GM23338 (cell line): Measurements from ENCODE around the gene TREM2. TPM values are rescaled to one million over a fixed set of nuclear protein-coding genes. Genes with fewer than 3 reads are reported as not detected.
A peak's percentile ranks its signal among the peaks of the same experiment; 100 is the strongest.

Source experiments
- ATAC-seq: fragments of 200-7000 bp; cut with Tn5 transposase; 3 replicates; pipeline ENCODE4 v1.9.1; 2020
- DNase-seq: peaks from one replicate; pipeline ENCODE4 v3.0.0-alpha.2; 2015; ENCODE audit warnings: low spot score
- H2AFZ ChIP-seq: fragments of 200-600 bp; sonication (generic); 2 replicates; pipeline ENCODE4 v1.8.0; 2016; ENCODE audit warnings: antibody characterized with exemption, mild to moderate bottlenecking, moderate library complexity
- H3F3A ChIP-seq: fragments of 200-600 bp; sonication (generic); replicated peaks from 2 replicates; pipeline ENCODE4 v1.8.0; 2017; ENCODE audit warnings: antibody characterized with exemption, mixed run types, low read depth
- H3K27ac ChIP-seq: fragments of 200-600 bp; sonication (generic); 2 replicates; pipeline ENCODE4 v1.6.1; 2016; ENCODE audit warnings: low read depth
- H3K27me3 ChIP-seq: fragments of 200-600 bp; sonication (generic); 2 replicates; pipeline ENCODE4 v1.8.0; 2016; ENCODE audit warnings: mild to moderate bottlenecking, mixed run types, moderate library complexity; ENCODE audit not compliant: insufficient read depth
- H3K36me3 ChIP-seq: fragments of 200-600 bp; sonication (generic); 2 replicates; pipeline ENCODE4 v1.8.0; 2016; ENCODE audit warnings: mild to moderate bottlenecking; ENCODE audit not compliant: insufficient read depth
- H3K4me1 ChIP-seq: fragments of 200-600 bp; sonication (generic); 2 replicates; pipeline ENCODE4 v1.8.0; 2016; ENCODE audit warnings: mild to moderate bottlenecking, moderate library complexity; ENCODE audit not compliant: insufficient read depth
- H3K4me2 ChIP-seq: fragments of 200-600 bp; sonication (generic); 2 replicates; pipeline ENCODE4 v1.7.1; 2017; ENCODE audit warnings: mixed run types
- H3K4me3 ChIP-seq: fragments of 200-600 bp; sonication (generic); 2 replicates; pipeline ENCODE4 v1.6.1; 2016; ENCODE audit warnings: mixed run types
- H3K79me2 ChIP-seq: fragments of 200-600 bp; sonication (generic); replicated peaks from 2 replicates; pipeline ENCODE4 v1.8.0; 2017; ENCODE audit warnings: mild to moderate bottlenecking; ENCODE audit not compliant: insufficient read depth
- H3K9me2 ChIP-seq: fragments of 200-600 bp; sonication (generic); 2 replicates; pipeline ENCODE4 v1.8.0; 2017; ENCODE audit not compliant: insufficient read depth
- H4K20me1 ChIP-seq: fragments of 200-600 bp; sonication (generic); replicated peaks from 2 replicates; pipeline ENCODE4 v1.8.0; 2017; ENCODE audit warnings: mild to moderate bottlenecking; ENCODE audit not compliant: insufficient read depth
- H3K27ac Mint-ChIP-seq: 2 replicates; pipeline ENCODE4 v1.8.0; 2020; ENCODE audit warnings: inconsistent platforms, mild to moderate bottlenecking, moderate library complexity, mixed read lengths
- H3K27me3 Mint-ChIP-seq: 3 replicates; pipeline ENCODE4 v1.8.0; 2022; ENCODE audit warnings: low read depth, mild to moderate bottlenecking, moderate library complexity, mixed read lengths, inconsistent platforms; ENCODE audit not compliant: insufficient read depth, poor library complexity
- H3K36me3 Mint-ChIP-seq: 3 replicates; pipeline ENCODE4 v1.8.0; 2021; ENCODE audit warnings: low read depth, mild to moderate bottlenecking, inconsistent platforms, moderate library complexity, mixed read lengths
- H3K4me1 Mint-ChIP-seq: 3 replicates; pipeline ENCODE4 v1.8.0; 2020; ENCODE audit warnings: mild to moderate bottlenecking, inconsistent platforms, mixed read lengths
- H3K4me3 Mint-ChIP-seq: 3 replicates; pipeline ENCODE4 v1.8.0; 2021; ENCODE audit warnings: moderate library complexity, mild to moderate bottlenecking, inconsistent platforms, mixed read lengths
- H3K9me3 Mint-ChIP-seq: 3 replicates; pipeline ENCODE4 v1.8.0; 2020; ENCODE audit warnings: moderate library complexity, mild to moderate bottlenecking, inconsistent platforms, mixed read lengths
- CREB1 ChIP-seq: fragments of 250-450 bp; sonication (Bioruptor Pico); IDR thresholded peaks from 2 replicates; pipeline ENCODE4 v1.5.0; 2020; ENCODE audit warnings: low read depth, mild to moderate bottlenecking, moderate library complexity
- EZH2 ChIP-seq: fragments of 200-600 bp; sonication (generic); IDR thresholded peaks from one replicate; pipeline ENCODE4 v1.8.0; 2017; ENCODE audit warnings: antibody characterized with exemption, mild to moderate bottlenecking, low read depth; ENCODE audit not compliant: unreplicated experiment
- EZH2phosphoT487 ChIP-seq: fragments of 200-600 bp; sonication (generic); IDR thresholded peaks from one replicate; pipeline ENCODE4 v1.8.1; 2018; ENCODE audit warnings: antibody characterized with exemption; ENCODE audit not compliant: unreplicated experiment
- JUNB ChIP-seq: IDR thresholded peaks from one replicate; pipeline ENCODE4 v1.6.1; 2016; ENCODE audit warnings: antibody characterized with exemption; ENCODE audit not compliant: unreplicated experiment
- NANOG ChIP-seq: IDR thresholded peaks from 2 replicates; pipeline ENCODE4 v1.6.1; 2016; ENCODE audit warnings: antibody characterized with exemption, borderline replicate concordance
- POLR2AphosphoS5 ChIP-seq: IDR thresholded peaks from 2 replicates; pipeline ENCODE4 v1.6.1; 2016; ENCODE audit warnings: antibody characterized with exemption, low read depth
- STAT1 ChIP-seq: IDR thresholded peaks from one replicate; pipeline ENCODE4 v1.6.1; 2016; ENCODE audit warnings: antibody characterized with exemption; ENCODE audit not compliant: unreplicated experiment
- ZNF114 ChIP-seq: fragments of 250-450 bp; sonication (Bioruptor Pico); IDR thresholded peaks from 2 replicates; pipeline ENCODE4 v1.5.0; 2020; ENCODE audit warnings: mild to moderate bottlenecking, moderate library complexity
- ZNF331 ChIP-seq: fragments of 250-450 bp; sonication (Bioruptor Pico); IDR thresholded peaks from 2 replicates; pipeline ENCODE4 v1.5.0; 2020; ENCODE audit warnings: low read depth, mild to moderate bottlenecking, moderate library complexity
- polyA plus RNA-seq: library from polyadenylated mRNA; unstranded; fragments of >200 nt; fragmentation: Nextera tagmentation; extraction: Ambion mirVana; gene quantifications from 2 replicates; pipeline ENCODE4 v1.2.1, GENCODE V29; 2016
- total RNA-seq: library from RNA; depleted of rRNA; stranded (reverse); fragments of >200 nt; shearing (Covaris generic); gene quantifications from 2 replicates; pipeline ENCODE4 v1.2.3, GENCODE V29; 2014
- TF ChIP-seq, protein P1 (sequence below): IDR thresholded peaks from one replicate; pipeline ENCODE4 v1.6.1; 2018; ENCODE audit warnings: antibody characterized with exemption; ENCODE audit not compliant: unreplicated experiment
- TF ChIP-seq, protein P2 (sequence below): IDR thresholded peaks from 2 replicates; pipeline ENCODE4 v1.6.1; 2016; ENCODE audit warnings: antibody characterized with exemption

The TREM2 gene
- total and polyA plus RNA-seq, 2 experiments from 2014 or later: not detected

DNA sequence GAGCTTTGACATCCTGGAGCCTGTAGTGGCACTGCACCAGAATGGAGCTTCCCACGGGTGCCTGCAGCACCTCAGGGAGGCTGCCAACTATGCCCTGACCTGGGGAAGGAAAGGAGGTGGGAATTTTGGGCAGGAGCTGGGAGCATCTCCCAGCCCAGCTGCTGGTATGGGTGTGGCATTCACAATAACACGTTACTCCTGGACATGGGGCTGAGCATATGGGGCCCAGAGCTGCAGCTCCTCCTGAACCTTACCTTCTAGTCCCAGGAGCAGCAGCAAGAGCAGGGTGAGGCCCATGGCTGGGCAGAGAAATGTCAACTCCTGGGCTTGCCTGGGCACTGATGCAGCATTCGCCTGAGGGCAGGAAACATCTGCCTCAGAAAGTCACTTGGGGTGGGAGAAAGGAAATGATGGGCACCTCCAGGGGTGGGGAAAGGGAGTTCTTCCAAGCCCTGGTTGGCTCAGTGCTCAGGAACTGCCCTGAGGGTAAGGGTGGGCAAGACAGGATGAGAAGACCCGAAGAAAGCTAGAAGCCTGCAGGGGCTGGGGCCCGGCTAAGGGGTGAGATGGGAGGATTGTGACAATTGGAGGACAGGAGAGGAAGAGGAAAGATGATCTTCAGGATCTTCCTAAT lies 8.8 kb downstream of the TREM2 start, which contains the start of gene TREML1:
Gene TREML1, minus strand, starts transcription at position 356 of the 634 bp plus-strand sequence. Its CDS starts 59 bp downstream, at position 297.
- H3K27ac Mint-ChIP-seq: no peak within 1 kb of the TSS

DNA sequence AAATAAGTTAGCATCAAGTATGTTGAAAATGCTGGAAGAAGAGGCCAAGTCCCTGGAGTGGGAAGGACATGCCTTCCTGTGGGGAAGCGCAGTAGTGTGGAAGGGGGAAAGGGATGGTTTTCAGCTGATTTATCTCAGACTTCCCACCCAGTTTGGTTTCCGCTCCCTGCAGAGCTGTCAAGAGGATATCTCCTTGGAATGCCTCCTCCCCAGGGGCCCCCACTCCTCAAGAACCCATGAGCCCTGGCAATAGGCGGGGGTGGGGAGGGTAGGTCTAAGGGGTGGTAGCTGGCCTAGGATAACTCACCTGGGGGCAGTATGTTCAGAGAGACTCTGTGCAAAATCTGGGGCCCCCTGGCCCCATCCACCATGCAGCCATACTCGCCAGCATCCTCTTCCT lies 9.5 kb downstream of the TREM2 start:
- TF ChIP-seq EZH2phosphoT487: no peak
- no peak for TF ChIP-seq ZNF114 (CRISPR knock-in tag)
- TF ChIP-seq, protein P1, sequence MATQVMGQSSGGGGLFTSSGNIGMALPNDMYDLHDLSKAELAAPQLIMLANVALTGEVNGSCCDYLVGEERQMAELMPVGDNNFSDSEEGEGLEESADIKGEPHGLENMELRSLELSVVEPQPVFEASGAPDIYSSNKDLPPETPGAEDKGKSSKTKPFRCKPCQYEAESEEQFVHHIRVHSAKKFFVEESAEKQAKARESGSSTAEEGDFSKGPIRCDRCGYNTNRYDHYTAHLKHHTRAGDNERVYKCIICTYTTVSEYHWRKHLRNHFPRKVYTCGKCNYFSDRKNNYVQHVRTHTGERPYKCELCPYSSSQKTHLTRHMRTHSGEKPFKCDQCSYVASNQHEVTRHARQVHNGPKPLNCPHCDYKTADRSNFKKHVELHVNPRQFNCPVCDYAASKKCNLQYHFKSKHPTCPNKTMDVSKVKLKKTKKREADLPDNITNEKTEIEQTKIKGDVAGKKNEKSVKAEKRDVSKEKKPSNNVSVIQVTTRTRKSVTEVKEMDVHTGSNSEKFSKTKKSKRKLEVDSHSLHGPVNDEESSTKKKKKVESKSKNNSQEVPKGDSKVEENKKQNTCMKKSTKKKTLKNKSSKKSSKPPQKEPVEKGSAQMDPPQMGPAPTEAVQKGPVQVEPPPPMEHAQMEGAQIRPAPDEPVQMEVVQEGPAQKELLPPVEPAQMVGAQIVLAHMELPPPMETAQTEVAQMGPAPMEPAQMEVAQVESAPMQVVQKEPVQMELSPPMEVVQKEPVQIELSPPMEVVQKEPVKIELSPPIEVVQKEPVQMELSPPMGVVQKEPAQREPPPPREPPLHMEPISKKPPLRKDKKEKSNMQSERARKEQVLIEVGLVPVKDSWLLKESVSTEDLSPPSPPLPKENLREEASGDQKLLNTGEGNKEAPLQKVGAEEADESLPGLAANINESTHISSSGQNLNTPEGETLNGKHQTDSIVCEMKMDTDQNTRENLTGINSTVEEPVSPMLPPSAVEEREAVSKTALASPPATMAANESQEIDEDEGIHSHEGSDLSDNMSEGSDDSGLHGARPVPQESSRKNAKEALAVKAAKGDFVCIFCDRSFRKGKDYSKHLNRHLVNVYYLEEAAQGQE: no peak
- no peak for TF ChIP-seq POLR2AphosphoS5
- Mint-ChIP-seq H3K9me3 (no peaks in the 10 kb centered on the region; the same call in 2 of the 3 replicates), H3K27ac (no peak overlapping the region), H3K4me3 (no peak overlapping the region), H3K4me1 (peaks cover 8% of the 10 kb centered on the region), H3K27me3 (peaks cover 10% of the 10 kb centered on the region), H3K36me3 (no peaks in the 10 kb centered on the region; the same call in 2 of the 3 replicates)
- H3K4me1 ChIP-seq: peaks cover 9% of the 10 kb centered on the region
- no peak overlapping the region for H3K27ac ChIP-seq
- 0 out of 2 replicates have a peak, but pooled peaks cover 3% of the 10 kb centered on the region for H3K9me2 ChIP-seq
- H3K4me2 ChIP-seq: no peak overlapping the region
- H4K20me1 ChIP-seq: no peaks in the 10 kb centered on the region
- no peak overlapping the region for H2AFZ ChIP-seq
- H3K4me3 ChIP-seq: no peak overlapping the region
- no peaks in the 10 kb centered on the region for H3K36me3 ChIP-seq
- ATAC-seq (peak; percentile 42; the same call in 2 of the 3 replicates), DNase-seq (peak; percentile 13)
- H3F3A ChIP-seq: no peaks in the 10 kb centered on the region
- H3K79me2 ChIP-seq: no peaks in the 10 kb centered on the region
- no peaks in the 10 kb centered on the region for H3K27me3 ChIP-seq

More for the DNA sequence above, 8.8 kb downstream of the TREM2 start, which contains the start of gene TREML1:
- Histone ChIP-seq H3K27ac (no peak within 1 kb of the TSS), H3K27me3 (no peaks in the 10 kb centered on the region), H3F3A (no peaks in the 10 kb centered on the region), H3K4me1 (peaks cover 9% of the 10 kb centered on the region), H3K9me2 (peaks cover 4% of the 10 kb centered on the region; the same call in 1 of the 2 replicates), H4K20me1 (no peaks in the 10 kb centered on the region), H3K36me3 (no peaks in the 10 kb centered on the region), H3K4me3 (no peak within 1 kb of the TSS), H2AFZ (no peak within 1 kb of the TSS), H3K4me2 (no peak within 1 kb of the TSS), H3K79me2 (no peaks in the 10 kb centered on the region)
- TF ChIP-seq JUNB (no peak), EZH2phosphoT487 (no peak), NANOG (no peak), POLR2AphosphoS5 (no peak), ZNF114 (CRISPR knock-in tag) (no peak), CREB1 (CRISPR knock-in tag) (no peak), STAT1 (no peak), ZNF331 (CRISPR knock-in tag) (no peak), EZH2 (no peak)
- TF ChIP-seq, protein P2, sequence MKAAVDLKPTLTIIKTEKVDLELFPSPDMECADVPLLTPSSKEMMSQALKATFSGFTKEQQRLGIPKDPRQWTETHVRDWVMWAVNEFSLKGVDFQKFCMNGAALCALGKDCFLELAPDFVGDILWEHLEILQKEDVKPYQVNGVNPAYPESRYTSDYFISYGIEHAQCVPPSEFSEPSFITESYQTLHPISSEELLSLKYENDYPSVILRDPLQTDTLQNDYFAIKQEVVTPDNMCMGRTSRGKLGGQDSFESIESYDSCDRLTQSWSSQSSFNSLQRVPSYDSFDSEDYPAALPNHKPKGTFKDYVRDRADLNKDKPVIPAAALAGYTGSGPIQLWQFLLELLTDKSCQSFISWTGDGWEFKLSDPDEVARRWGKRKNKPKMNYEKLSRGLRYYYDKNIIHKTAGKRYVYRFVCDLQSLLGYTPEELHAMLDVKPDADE: no peak
- Mint-ChIP-seq H3K9me3 (no peaks in the 10 kb centered on the region; the same call in 2 of the 3 replicates), H3K4me3 (no peak within 1 kb of the TSS), H3K27me3 (peaks cover 14% of the 10 kb centered on the region), H3K36me3 (no peaks in the 10 kb centered on the region; the same call in 2 of the 3 replicates), H3K4me1 (peaks cover 8% of the 10 kb centered on the region)
- DNase-seq: no peak
- no peak for ATAC-seq
